GM10266 (cell line): Measurements from ENCODE around the gene PDZD2.

Experiments
- DNase-seq: peaks from one replicate; pipeline ENCODE4 v3.0.0; 2012; ENCODE audit errors: extremely low spot score
- TF ChIP-seq, protein P1 (sequence below): IDR thresholded peaks from 2 replicates; pipeline ENCODE4 v1.5.1; 2012; ENCODE audit warnings: mild to moderate bottlenecking, low read depth; ENCODE audit not compliant: control insufficient read depth, insufficient read depth; ENCODE audit errors: missing control alignments

The PDZD2 gene

DNA sequence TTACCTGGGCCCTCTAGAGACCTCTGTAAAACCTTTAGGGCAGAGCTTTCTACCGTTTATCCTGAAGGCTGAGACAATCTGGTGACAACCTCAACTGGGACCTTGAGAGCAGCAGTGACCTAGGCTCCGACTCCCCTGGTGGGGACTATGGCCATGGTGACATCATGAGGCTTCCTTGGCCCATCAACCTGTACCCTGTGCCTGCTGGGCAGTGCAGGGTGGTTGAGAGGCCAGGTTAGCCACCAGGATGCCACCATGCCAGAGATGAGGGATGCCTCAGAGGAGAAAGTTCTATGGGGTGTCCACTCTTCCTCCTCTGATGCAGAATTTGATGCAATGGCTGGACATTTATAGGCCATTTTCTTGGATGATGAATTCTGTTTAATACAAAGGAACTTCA, 194.8 kb downstream of the PDZD2 start:
- no peak for DNase-seq
- TF ChIP-seq, protein P1, sequence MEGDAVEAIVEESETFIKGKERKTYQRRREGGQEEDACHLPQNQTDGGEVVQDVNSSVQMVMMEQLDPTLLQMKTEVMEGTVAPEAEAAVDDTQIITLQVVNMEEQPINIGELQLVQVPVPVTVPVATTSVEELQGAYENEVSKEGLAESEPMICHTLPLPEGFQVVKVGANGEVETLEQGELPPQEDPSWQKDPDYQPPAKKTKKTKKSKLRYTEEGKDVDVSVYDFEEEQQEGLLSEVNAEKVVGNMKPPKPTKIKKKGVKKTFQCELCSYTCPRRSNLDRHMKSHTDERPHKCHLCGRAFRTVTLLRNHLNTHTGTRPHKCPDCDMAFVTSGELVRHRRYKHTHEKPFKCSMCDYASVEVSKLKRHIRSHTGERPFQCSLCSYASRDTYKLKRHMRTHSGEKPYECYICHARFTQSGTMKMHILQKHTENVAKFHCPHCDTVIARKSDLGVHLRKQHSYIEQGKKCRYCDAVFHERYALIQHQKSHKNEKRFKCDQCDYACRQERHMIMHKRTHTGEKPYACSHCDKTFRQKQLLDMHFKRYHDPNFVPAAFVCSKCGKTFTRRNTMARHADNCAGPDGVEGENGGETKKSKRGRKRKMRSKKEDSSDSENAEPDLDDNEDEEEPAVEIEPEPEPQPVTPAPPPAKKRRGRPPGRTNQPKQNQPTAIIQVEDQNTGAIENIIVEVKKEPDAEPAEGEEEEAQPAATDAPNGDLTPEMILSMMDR: no peak

DNA sequence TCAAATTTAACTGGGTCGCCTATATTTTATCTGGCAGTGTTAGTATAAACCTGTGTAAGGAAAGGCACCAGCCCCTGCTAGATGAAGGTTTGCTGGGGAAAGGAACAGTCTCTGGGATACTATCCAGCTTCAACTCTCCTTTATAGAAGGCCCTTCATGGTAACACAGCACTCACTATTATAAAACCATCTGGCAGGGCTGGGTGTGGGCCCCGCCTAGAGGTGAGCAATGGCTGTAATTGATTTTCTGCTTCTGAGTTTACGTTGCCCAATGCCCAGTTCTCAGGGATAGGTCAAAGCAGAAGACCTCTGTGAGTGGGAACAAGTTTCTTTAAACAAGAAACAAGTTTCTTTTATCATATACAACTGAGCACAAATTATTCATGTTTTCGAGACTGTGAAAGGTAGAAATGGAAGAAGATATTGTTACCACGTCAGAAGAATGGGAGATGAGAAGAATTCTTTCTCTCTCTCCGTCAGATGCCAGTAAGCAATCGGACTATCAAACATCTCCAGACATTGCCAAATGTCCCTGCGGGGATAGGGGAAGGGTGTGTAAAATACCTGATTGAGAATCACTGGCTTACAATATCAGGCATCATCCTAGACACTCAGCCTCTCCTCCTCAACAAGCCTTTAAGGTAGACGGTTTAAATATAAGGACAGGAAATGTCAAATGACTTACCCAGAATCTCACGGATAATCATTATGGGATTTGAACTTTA, 205.9 kb downstream of the PDZD2 start:
- TF ChIP-seq, protein P1: no peak
- DNase-seq: no peak

DNA sequence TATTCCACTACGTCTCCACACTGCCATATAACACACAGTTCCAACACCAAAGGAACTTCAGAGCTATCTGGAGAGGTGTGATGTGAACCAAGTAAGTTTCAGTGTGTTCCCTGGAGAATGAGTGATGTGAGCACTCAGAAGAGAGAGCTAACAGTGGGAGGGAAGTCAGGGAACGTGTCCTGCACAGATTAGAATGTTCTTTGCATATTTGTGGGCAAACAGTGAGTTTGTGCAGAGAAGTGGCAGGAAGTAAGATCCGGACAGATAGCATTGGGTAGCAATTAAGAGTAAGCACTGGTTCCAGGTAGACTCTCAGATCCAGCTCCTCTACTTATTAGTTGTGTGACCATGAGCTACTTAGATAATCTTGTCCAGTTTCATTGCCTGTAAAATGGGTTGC, 206.4 kb downstream of the PDZD2 start:
- TF ChIP-seq, protein P1: no peak

DNA sequence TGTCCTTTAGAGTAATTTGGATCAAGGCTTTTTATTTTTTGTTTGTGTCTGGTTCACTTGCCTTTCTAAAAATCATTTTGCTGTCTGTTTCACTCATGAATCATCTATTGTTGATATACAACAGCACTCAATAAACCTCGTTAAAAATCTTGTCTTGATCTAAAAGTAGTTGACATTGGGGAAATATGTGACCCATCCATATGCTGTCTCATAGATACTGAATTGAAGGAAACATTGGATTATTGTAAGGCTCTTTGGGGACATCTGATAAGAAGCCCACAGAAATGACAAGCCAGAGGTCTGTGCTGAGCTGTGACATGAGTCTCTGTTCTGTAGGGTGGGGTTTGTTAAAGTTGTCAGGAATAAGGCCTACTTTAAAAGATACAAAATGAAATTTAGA, 208.0 kb downstream of the PDZD2 start:
- TF ChIP-seq, protein P1: no peak
- DNase-seq: no peak

More for the DNA sequence above, 206.4 kb downstream of the PDZD2 start:
- DNase-seq: no peak

DNA sequence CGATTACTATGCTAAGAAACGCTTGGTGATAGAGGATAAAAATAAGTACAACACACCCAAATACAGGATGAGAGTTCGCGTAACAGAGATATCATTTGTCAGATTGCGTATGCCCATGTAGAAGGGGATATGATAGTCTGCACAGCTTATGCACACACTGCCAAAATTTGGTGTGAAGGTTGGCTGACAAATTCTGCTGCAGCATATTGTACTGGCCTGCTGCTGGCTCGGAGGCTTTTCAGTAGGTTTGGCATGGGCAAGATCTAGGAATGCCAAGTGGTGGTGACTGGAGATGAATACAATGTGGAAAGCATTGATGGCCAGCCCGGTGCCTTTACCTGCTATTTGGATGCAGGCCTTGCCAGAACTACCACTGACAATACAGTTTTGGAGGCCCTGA, 208.4 kb downstream of the PDZD2 start:
- DNase-seq: no peak
- TF ChIP-seq, protein P1: no peak

DNA sequence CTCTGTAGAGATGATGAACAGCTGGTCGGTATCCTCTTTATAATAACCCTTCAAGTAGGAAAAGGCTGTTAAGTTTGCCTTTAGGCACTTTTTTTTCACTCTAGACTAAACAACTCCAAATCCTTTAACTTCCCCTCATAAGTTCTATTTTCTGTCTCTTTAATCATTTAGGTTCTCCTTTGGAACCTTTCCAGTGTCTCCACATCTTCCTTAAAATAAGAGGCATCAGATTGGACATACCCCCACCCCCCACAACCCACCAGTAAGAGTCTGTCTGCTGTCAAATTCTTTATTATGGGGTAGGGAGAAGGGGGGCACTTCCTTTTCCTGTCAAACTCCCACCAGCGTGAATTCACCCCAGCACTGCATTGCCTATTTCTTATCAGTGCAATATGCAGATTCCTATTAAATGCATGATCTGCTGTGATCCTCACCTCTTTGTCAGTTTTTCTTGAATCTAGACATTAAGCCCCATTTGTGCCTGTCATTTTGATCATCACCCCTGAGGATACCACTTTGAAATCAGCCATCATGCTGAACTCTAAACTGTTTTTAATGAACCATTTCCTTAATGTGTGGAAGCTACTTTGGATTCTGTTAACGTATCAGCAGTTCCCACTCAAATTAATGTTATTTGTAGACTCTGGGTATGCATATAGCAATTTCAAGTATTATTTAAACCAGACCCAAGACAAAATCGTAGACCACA, 212.2 kb downstream of the PDZD2 start:
- no peak for DNase-seq
- TF ChIP-seq, protein P1: no peak
